H9 (cell line): ENCODE measurements around the gene LUZP1. TPM values are rescaled to one million over a fixed set of nuclear protein-coding genes. Genes with fewer than 3 reads are reported as not detected.

Experiments used
- DNase-seq: peaks from one replicate; pipeline ENCODE4 v3.0.0-alpha.2; 2017
- H2AFZ ChIP-seq: one replicate; pipeline ENCODE4 v1.6.1; 2013; ENCODE audit warnings: mild to moderate bottlenecking, low read length, control low read depth, moderate library complexity
- H2AK5ac ChIP-seq: 2 replicates; pipeline ENCODE4 v1.6.1; 2013; ENCODE audit warnings: low read length, control low read depth, mixed read lengths; ENCODE audit not compliant: insufficient read length
- H2BK120ac ChIP-seq: one replicate; pipeline ENCODE4 v1.6.1; 2013; ENCODE audit warnings: low read depth, mild to moderate bottlenecking, low read length, control low read depth, inconsistent platforms; ENCODE audit not compliant: poor library complexity, severe bottlenecking
- H2BK12ac ChIP-seq: 2 replicates; pipeline ENCODE4 v1.6.1; 2013; ENCODE audit warnings: low read length, control low read depth, mixed read lengths, low read depth; ENCODE audit not compliant: insufficient read length
- H2BK15ac ChIP-seq: 2 replicates; pipeline ENCODE4 v1.6.1; 2013; ENCODE audit warnings: low read depth, low read length, control low read depth
- H2BK20ac ChIP-seq: one replicate; pipeline ENCODE4 v1.6.1; 2013; ENCODE audit warnings: low read depth, mild to moderate bottlenecking, low read length, control low read depth, inconsistent platforms; ENCODE audit not compliant: poor library complexity, severe bottlenecking
- H2BK5ac ChIP-seq: 2 replicates; pipeline ENCODE4 v1.6.1; 2013; ENCODE audit warnings: low read length, control low read depth, mixed read lengths; ENCODE audit not compliant: insufficient read length
- H3K14ac ChIP-seq: 2 replicates; pipeline ENCODE4 v1.6.1; 2013; ENCODE audit warnings: low read length, control low read depth; ENCODE audit not compliant: insufficient read depth
- H3K18ac ChIP-seq: 2 replicates; pipeline ENCODE4 v1.6.1; 2013; ENCODE audit warnings: low read depth, mild to moderate bottlenecking, mixed read lengths, low read length, control low read depth; ENCODE audit not compliant: insufficient read length
- H3K23ac ChIP-seq: 2 replicates; pipeline ENCODE4 v1.6.1; 2013; ENCODE audit warnings: low read length, control low read depth, mixed read lengths, low read depth; ENCODE audit not compliant: insufficient read length
- H3K23me2 ChIP-seq: 2 replicates; pipeline ENCODE4 v1.6.1; 2013; ENCODE audit warnings: low read depth, mild to moderate bottlenecking, mixed read lengths, low read length, control low read depth; ENCODE audit not compliant: insufficient read length, poor library complexity, severe bottlenecking
- H3K27ac ChIP-seq: 2 replicates; pipeline ENCODE4 v1.5.1; 2013; ENCODE audit warnings: low read length, control low read depth, mixed read lengths, low read depth; ENCODE audit not compliant: insufficient read length
- H3K27me3 ChIP-seq: 2 replicates; pipeline ENCODE4 v1.6.1; 2013; ENCODE audit warnings: low read length, control low read depth, inconsistent platforms; ENCODE audit not compliant: insufficient read depth
- H3K4ac ChIP-seq: 2 replicates; pipeline ENCODE4 v1.6.1; 2013; ENCODE audit warnings: low read depth, mild to moderate bottlenecking, control low read depth, inconsistent platforms, low read length, moderate library complexity
- H3K4me1 ChIP-seq: 2 replicates; pipeline ENCODE4 v1.6.1; 2013; ENCODE audit warnings: low read length, control low read depth, inconsistent platforms; ENCODE audit not compliant: insufficient read depth
- H3K4me2 ChIP-seq: 2 replicates; pipeline ENCODE4 v1.6.1; 2013; ENCODE audit warnings: low read length, control low read depth, mixed read lengths; ENCODE audit not compliant: insufficient read length, insufficient read depth
- H3K56ac ChIP-seq: 2 replicates; pipeline ENCODE4 v1.6.1; 2013; ENCODE audit warnings: low read depth, mild to moderate bottlenecking, mixed read lengths, low read length, control low read depth; ENCODE audit not compliant: insufficient read length
- H3K79me1 ChIP-seq: 2 replicates; pipeline ENCODE4 v1.6.1; 2013; ENCODE audit warnings: low read depth, mild to moderate bottlenecking, moderate library complexity, low read length, control low read depth, inconsistent platforms; ENCODE audit not compliant: insufficient read depth, poor library complexity, severe bottlenecking
- H3K79me2 ChIP-seq: 2 replicates; pipeline ENCODE4 v1.6.1; 2013; ENCODE audit warnings: low read length, control low read depth, inconsistent platforms; ENCODE audit not compliant: insufficient read depth
- H3K9ac ChIP-seq: 2 replicates; pipeline ENCODE4 v1.6.1; 2013; ENCODE audit warnings: low read length, control low read depth, mixed read lengths; ENCODE audit not compliant: insufficient read length; ENCODE audit errors: extremely low read depth
- H3K9me3 ChIP-seq: one replicate; pipeline ENCODE4 v1.6.1; 2013; ENCODE audit warnings: low read depth, low read length, inconsistent platforms; ENCODE audit not compliant: control insufficient read depth
- H3T11ph ChIP-seq: one replicate; pipeline ENCODE4 v1.6.1; 2013; ENCODE audit warnings: mild to moderate bottlenecking, low read length, control low read depth, inconsistent platforms
- H4K20me1 ChIP-seq: one replicate; pipeline ENCODE4 v1.6.1; 2013; ENCODE audit not compliant: control insufficient read depth, insufficient read length, insufficient read depth
- H4K5ac ChIP-seq: 2 replicates; pipeline ENCODE4 v1.6.1; 2013; ENCODE audit warnings: low read depth, mild to moderate bottlenecking, mixed read lengths, low read length, control low read depth; ENCODE audit not compliant: insufficient read length
- H4K8ac ChIP-seq: replicated peaks from 2 replicates; pipeline ENCODE4 v1.6.1; 2013; ENCODE audit warnings: low read length, control low read depth, mixed read lengths, low read depth; ENCODE audit not compliant: insufficient read length
- H4K91ac ChIP-seq: 2 replicates; pipeline ENCODE4 v1.6.1; 2013; ENCODE audit warnings: low read depth, mild to moderate bottlenecking, moderate library complexity, mixed read lengths, low read length, control low read depth; ENCODE audit not compliant: insufficient read length
- H3K27ac Mint-ChIP-seq, 3 experiments: 2 replicates in 2 of 3; 3 replicates in 1 of 3; pipeline ENCODE4 v1.8.0; 2020 to 2021; ENCODE audit warnings: mixed read lengths in 3 of 3, mild to moderate bottlenecking in 1 of 3, moderate library complexity in 1 of 3
- H3K27me3 Mint-ChIP-seq: 2 replicates; pipeline ENCODE4 v1.8.0; 2021; ENCODE audit warnings: low read depth, mild to moderate bottlenecking, moderate library complexity, mixed read lengths
- H3K36me3 Mint-ChIP-seq, 3 experiments: 2 replicates in 2 of 3; 3 replicates in 1 of 3; pipeline ENCODE4 v1.8.0; 2020 to 2021; ENCODE audit warnings: low read depth in 3 of 3, mixed read lengths in 3 of 3; ENCODE audit not compliant: insufficient read depth in 1 of 3
- H3K4me1 Mint-ChIP-seq, 2 experiments: 2 replicates each; pipeline ENCODE4 v1.8.0; 2020; ENCODE audit warnings: mixed read lengths in 2 of 2
- H3K4me3 Mint-ChIP-seq, 2 experiments: 2 replicates in 1 of 2; 3 replicates in 1 of 2; pipeline ENCODE4 v1.8.0; 2020 to 2021; ENCODE audit warnings: mild to moderate bottlenecking in 2 of 2, mixed read lengths in 2 of 2, moderate library complexity in 1 of 2
- H3K9me3 Mint-ChIP-seq, 2 experiments: 2 replicates in 1 of 2; 3 replicates in 1 of 2; pipeline ENCODE4 v1.8.0; 2020; ENCODE audit warnings: mild to moderate bottlenecking in 2 of 2, mixed read lengths in 2 of 2, moderate library complexity in 1 of 2
- WGBS: extraction: QIAGEN DNeasy Blood & Tissue Kit; methylation state at CpG from one replicate; pipeline ENCODE4 v1.1.7; 2013; ENCODE audit warnings: missing lambda C conversion rate, low lambda C conversion rate, mixed read lengths; ENCODE audit not compliant: insufficient read length; ENCODE audit errors: extremely low coverage; 5-methylcytosine and 5-hydroxymethylcytosine counted together
- total RNA-seq: library from RNA; stranded (reverse); gene quantifications from 2 replicates; pipeline ENCODE4 v1.2.1, GENCODE V29; 2021
- TF ChIP-seq, protein P1 (sequence below): fragments of 200-600 bp; sonication (generic); conservative IDR thresholded peaks from 3 replicates; pipeline ENCODE4 v1.8.0; 2021; ENCODE audit warnings: antibody characterized with exemption, mild to moderate bottlenecking

The LUZP1 gene
- total RNA-seq, 1 experiment from 2014 or later = 48.2 TPM

GRCh38 chr1:23200883-23201282 lies 32.2 kb upstream of the LUZP1 start:
- H3K4me3 Mint-ChIP-seq = no peak overlapping the region
- no peaks in the 10 kb centered on the region for H3K23me2 ChIP-seq

More at GRCh38 chr1:23200883-23201282, 32.2 kb upstream of the LUZP1 start:
- Histone ChIP-seq H2BK120ac (no peak overlapping the region), H3K27ac (no peak overlapping the region), H2AK5ac (no peak overlapping the region), H4K8ac (no peak overlapping the region), H2BK20ac (no peak overlapping the region), H2BK12ac (no peak overlapping the region), H3K56ac (no peak overlapping the region), H4K5ac (no peak overlapping the region), H2AFZ (no peak overlapping the region), H3K14ac (no peak overlapping the region), H3K18ac (no peak overlapping the region), H3K9ac (no peak overlapping the region), H3K23ac (no peak overlapping the region), H3K4me1 (no peaks in the 10 kb centered on the region), H3K4me2 (no peak overlapping the region), H3K79me1 (no peaks in the 10 kb centered on the region), H3K4ac (no peak overlapping the region), H3K27me3 (no peaks in the 10 kb centered on the region), H4K20me1 (no peaks in the 10 kb centered on the region), H3K9me3 (no peaks in the 10 kb centered on the region), H3T11ph (no peak overlapping the region), H2BK15ac (no peak overlapping the region), H2BK5ac (no peak overlapping the region), H4K91ac (no peak overlapping the region), H3K79me2 (no peaks in the 10 kb centered on the region)
- H3K9me3 Mint-ChIP-seq = no peaks in the 10 kb centered on the region; a peak in 1 of 5 replicates
- WGBS = no CpG with 5 or more reads among the region's 1 CpG
- peaks cover 2 to 10% (median 2%) of the 10 kb centered on the region in 3 experiments; a peak in 5 of 7 replicates for H3K36me3 Mint-ChIP-seq
- peaks cover 3% of the 10 kb centered on the region in 2 experiments; a peak in 2 of 4 replicates for H3K4me1 Mint-ChIP-seq
- no peak overlapping the region for H3K27ac Mint-ChIP-seq
- TF ChIP-seq, protein P1, sequence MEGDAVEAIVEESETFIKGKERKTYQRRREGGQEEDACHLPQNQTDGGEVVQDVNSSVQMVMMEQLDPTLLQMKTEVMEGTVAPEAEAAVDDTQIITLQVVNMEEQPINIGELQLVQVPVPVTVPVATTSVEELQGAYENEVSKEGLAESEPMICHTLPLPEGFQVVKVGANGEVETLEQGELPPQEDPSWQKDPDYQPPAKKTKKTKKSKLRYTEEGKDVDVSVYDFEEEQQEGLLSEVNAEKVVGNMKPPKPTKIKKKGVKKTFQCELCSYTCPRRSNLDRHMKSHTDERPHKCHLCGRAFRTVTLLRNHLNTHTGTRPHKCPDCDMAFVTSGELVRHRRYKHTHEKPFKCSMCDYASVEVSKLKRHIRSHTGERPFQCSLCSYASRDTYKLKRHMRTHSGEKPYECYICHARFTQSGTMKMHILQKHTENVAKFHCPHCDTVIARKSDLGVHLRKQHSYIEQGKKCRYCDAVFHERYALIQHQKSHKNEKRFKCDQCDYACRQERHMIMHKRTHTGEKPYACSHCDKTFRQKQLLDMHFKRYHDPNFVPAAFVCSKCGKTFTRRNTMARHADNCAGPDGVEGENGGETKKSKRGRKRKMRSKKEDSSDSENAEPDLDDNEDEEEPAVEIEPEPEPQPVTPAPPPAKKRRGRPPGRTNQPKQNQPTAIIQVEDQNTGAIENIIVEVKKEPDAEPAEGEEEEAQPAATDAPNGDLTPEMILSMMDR = no peak
- peaks cover 3% of the 10 kb centered on the region; the same call in 1 of the 2 replicates for H3K27me3 Mint-ChIP-seq
- DNase-seq = no peak
